ENCODE measurements around the gene FOLR1. TPM values are rescaled to one million over a fixed set of nuclear protein-coding genes. Genes with fewer than 3 reads are reported as not detected.
"Not testable (repeated sequence)": the region's sequence is repeated elsewhere in the genome, so short reads cannot be mapped to it uniquely, and the experiment has no call there.

The FOLR1 gene
- total and polyA plus RNA-seq, 3 experiments from 2014 or later, result not detected

- Mint-ChIP-seq H3K4me3 (no peak overlapping the region), H3K9me3 (no peaks in the 10 kb centered on the region), H3K36me3 (no peaks in the 10 kb centered on the region), H3K4me1 (no peaks in the 10 kb centered on the region), H3K27me3 (peaks cover 0 to under 1% of the 10 kb centered on the region in 2 donors), H3K27ac (peak overlapping the region in 1 of 8 donors; percentile 7)
- ChIA-PET CTCF (interaction anchor here (0.9 kb wide), 1 partner anchor 7 kb away, joined by 3 read pairs; no protein-coding TSS in a partner anchor), POLR2A (no interaction called here)
- Histone ChIP-seq H3K27me3 (ENCODE audit: insufficient read depth, low read length, poor library complexity, severe bottlenecking) (no peaks in the 10 kb centered on the region), H3K36me3 (ENCODE audit: insufficient read depth, low read length) (no peaks in the 10 kb centered on the region), H3K4me3 (ENCODE audit: low read length) (no peak overlapping the region), H3K27ac (ENCODE audit: low read depth, low read length) (no peak overlapping the region), H3K4me1 (ENCODE audit: insufficient read depth, low read length) (no peaks in the 10 kb centered on the region), H3K9me3 (ENCODE audit: low read length) (no peaks in the 10 kb centered on the region)
- no peak for DNase-seq
Observed at GRCh38 chr11:72189455-72190250, 2.3 kb upstream of the FOLR1 start.

DNA sequence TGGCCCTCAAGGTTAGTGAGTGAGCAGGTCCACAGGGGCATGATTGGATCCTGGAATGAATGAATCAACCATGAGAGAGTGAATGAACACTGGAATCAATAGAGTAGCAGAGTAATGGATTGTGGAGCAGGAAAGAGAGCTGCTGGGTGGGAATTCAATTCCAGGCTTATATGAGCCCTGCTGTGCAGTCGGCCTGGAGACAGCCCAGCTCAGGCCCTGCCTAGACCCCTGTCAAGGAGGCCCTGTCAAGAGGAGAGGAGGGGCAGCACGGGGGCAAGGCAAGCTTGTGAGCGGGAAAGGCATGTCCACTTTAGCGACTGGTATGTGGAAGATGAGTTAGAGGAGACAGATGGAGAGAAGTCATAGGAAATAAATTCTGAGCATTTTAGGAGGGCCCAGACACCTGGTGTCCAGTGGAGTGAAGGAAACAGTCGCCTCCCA is 1.3 kb upstream of the FOLR1 start:
- no peaks in the 10 kb centered on the region for H3K9me3 ChIP-seq (ENCODE audit: low read length)
- Mint-ChIP-seq H3K27me3 (peaks cover 1 to 9% of the 10 kb centered on the region in 2 donors), H3K27ac (no peak overlapping the region), H3K4me3 (no peak overlapping the region), H3K36me3 (no peaks in the 10 kb centered on the region), H3K9me3 (no peaks in the 10 kb centered on the region), H3K4me1 (no peaks in the 10 kb centered on the region)
- H3K36me3 ChIP-seq (ENCODE audit: insufficient read depth, low read length), result no peaks in the 10 kb centered on the region
- ChIA-PET POLR2A (no interaction called here), CTCF (no interaction called here)
- no peak overlapping the region for H3K27ac ChIP-seq (ENCODE audit: low read depth, low read length)
- no peak overlapping the region for H3K4me3 ChIP-seq (ENCODE audit: low read length)
- H3K27me3 ChIP-seq (ENCODE audit: insufficient read depth, low read length, poor library complexity, severe bottlenecking), result no peaks in the 10 kb centered on the region
- no peaks in the 10 kb centered on the region for H3K4me1 ChIP-seq (ENCODE audit: insufficient read depth, low read length)
- DNase-seq, result no peak

DNA sequence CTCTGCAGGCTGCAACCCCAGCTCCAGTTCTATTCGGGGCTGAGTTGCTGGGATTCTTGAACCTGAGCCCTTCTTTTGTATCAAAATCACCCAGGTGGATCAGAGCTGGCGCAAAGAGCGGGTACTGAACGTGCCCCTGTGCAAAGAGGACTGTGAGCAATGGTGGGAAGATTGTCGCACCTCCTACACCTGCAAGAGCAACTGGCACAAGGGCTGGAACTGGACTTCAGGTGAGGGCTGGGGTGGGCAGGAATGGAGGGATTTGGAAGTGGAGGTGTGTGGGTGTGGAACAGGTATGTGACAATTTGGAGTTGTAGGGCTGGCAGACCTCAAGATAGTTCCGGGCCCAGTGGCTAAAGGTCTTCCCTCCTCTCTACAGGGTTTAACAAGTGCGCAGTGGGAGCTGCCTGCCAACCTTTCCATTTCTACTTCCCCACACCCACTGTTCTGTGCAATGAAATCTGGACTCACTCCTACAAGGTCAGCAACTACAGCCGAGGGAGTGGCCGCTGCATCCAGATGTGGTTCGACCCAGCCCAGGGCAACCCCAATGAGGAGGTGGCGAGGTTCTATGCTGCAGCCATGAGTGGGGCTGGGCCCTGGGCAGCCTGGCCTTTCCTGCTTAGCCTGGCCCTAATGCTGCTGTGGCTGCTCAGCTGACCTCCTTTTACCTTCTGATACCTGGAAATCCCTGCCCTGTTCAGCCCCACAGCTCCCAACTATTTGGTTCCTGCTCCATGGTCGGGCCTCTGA is 3.8 kb downstream of the FOLR1 start:
- Mint-ChIP-seq H3K36me3 (no peaks in the 10 kb centered on the region), H3K27ac (no peak overlapping the region), H3K9me3 (no peaks in the 10 kb centered on the region), H3K27me3 (peaks cover 1 to 14% of the 10 kb centered on the region in 2 donors), H3K4me3 (no peak overlapping the region), H3K4me1 (no peaks in the 10 kb centered on the region)
- H3K27ac ChIP-seq (ENCODE audit: low read depth, low read length), result no peak overlapping the region
- DNase-seq, result no peak
- ChIA-PET CTCF (interaction anchor here (0.8 kb wide), 1 partner anchor 11 kb away, joined by 3 read pairs; no protein-coding TSS in a partner anchor), POLR2A (no interaction called here)
- no peak overlapping the region for H3K4me3 ChIP-seq (ENCODE audit: low read length)
- H3K9me3 ChIP-seq (ENCODE audit: low read length), result no peaks in the 10 kb centered on the region
- no peaks in the 10 kb centered on the region for H3K36me3 ChIP-seq (ENCODE audit: insufficient read depth, low read length)
- H3K27me3 ChIP-seq (ENCODE audit: insufficient read depth, low read length, poor library complexity, severe bottlenecking), result no peaks in the 10 kb centered on the region
- H3K4me1 ChIP-seq (ENCODE audit: insufficient read depth, low read length), result no peaks in the 10 kb centered on the region

DNA sequence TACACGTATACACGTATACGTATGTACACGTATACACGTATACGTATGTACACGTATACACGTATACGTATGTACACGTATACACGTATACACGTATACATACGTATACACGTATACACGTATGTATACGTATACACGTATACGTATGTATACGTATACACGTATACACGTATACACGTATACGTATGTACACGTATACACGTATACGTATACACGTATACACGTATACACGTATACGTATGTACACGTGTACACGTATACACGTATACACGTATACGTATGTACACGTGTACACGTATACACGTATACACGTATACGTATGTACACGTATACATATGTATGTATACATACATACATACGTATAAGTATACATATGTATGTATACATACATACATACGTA is 9.5 kb downstream of the FOLR1 start:
- H3K4me3 Mint-ChIP-seq; H3K36me3 Mint-ChIP-seq; CTCF ChIA-PET; H3K36me3 ChIP-seq (ENCODE audit: insufficient read depth, low read length); DNase-seq; H3K4me1 ChIP-seq (ENCODE audit: insufficient read depth, low read length); H3K27me3 ChIP-seq (ENCODE audit: insufficient read depth, low read length, poor library complexity, severe bottlenecking); H3K4me3 ChIP-seq (ENCODE audit: low read length); H3K9me3 ChIP-seq (ENCODE audit: low read length); H3K4me1 Mint-ChIP-seq; POLR2A ChIA-PET; H3K27ac ChIP-seq (ENCODE audit: low read depth, low read length); H3K27me3 Mint-ChIP-seq; H3K27ac Mint-ChIP-seq; H3K9me3 Mint-ChIP-seq: not testable (repeated sequence)

DNA sequence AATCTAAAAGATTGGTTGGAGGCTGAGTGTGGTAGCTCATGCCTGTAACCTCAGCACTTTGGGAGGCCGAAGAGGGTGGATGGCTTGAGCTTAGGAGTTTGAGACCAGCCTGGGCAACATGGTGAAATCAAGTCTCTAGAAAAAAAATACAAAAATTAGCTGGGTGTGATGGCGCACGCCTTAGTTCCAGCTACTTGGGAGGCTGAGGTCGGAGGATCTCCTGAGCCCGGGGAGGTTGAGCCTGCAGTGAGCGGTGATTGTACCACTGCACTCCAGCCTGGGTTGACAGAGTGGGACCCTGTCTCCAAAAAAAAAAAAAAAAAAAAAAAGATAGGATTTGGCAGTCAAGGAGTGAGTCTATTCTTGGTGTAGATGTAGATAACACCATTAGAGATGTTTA is 10.6 kb downstream of the FOLR1 start:
- ChIA-PET CTCF (no interaction called here), POLR2A (no interaction called here)
- H3K9me3 Mint-ChIP-seq, result peaks cover 0 to 2% (median 0%) of the 10 kb centered on the region in 5 donors
- peaks cover 0 to 5% of the 10 kb centered on the region in 2 donors for H3K27me3 Mint-ChIP-seq
- H3K9me3 ChIP-seq (ENCODE audit: low read length), result no peaks in the 10 kb centered on the region
- no peaks in the 10 kb centered on the region for H3K4me1 ChIP-seq (ENCODE audit: insufficient read depth, low read length)
- H3K4me1 Mint-ChIP-seq, result no peaks in the 10 kb centered on the region
- no peaks in the 10 kb centered on the region for H3K36me3 Mint-ChIP-seq
- H3K27ac ChIP-seq (ENCODE audit: low read depth, low read length), result no peak overlapping the region
- H3K4me3 Mint-ChIP-seq, result no peak overlapping the region
- H3K4me3 ChIP-seq (ENCODE audit: low read length), result no peak overlapping the region
- no peaks in the 10 kb centered on the region for H3K27me3 ChIP-seq (ENCODE audit: insufficient read depth, low read length, poor library complexity, severe bottlenecking)
- no peak for DNase-seq
- no peak overlapping the region for H3K27ac Mint-ChIP-seq
- no peaks in the 10 kb centered on the region for H3K36me3 ChIP-seq (ENCODE audit: insufficient read depth, low read length)

GRCh38 chr11:72203163-72203562 is 11.2 kb downstream of the FOLR1 start:
- POLR2A ChIA-PET, result no interaction called here
- peaks cover 0 to 3% (median 0%) of the 10 kb centered on the region in 5 donors for H3K9me3 Mint-ChIP-seq

GRCh38 chr11:72204886-72205285 is 12.9 kb downstream of the FOLR1 start:
- Mint-ChIP-seq H3K4me1 (no peaks in the 10 kb centered on the region), H3K27ac (no peak overlapping the region), H3K4me3 (no peak overlapping the region), H3K9me3 (peaks cover 12 to 18% (median 15%) of the 10 kb centered on the region in 5 donors), H3K27me3 (peaks cover 13 to 19% of the 10 kb centered on the region in 2 donors), H3K36me3 (peaks cover 1 to 15% (median 6%) of the 10 kb centered on the region in 3 donors)
- DNase-seq, result no peak
- Histone ChIP-seq H3K4me1 (ENCODE audit: insufficient read depth, low read length) (no peaks in the 10 kb centered on the region), H3K4me3 (ENCODE audit: low read length) (no peak overlapping the region), H3K36me3 (ENCODE audit: insufficient read depth, low read length) (no peaks in the 10 kb centered on the region), H3K27me3 (ENCODE audit: insufficient read depth, low read length, poor library complexity, severe bottlenecking) (no peaks in the 10 kb centered on the region), H3K9me3 (ENCODE audit: low read length) (no peaks in the 10 kb centered on the region), H3K27ac (ENCODE audit: low read depth, low read length) (no peak overlapping the region)
- ChIA-PET POLR2A (no interaction called here), CTCF (no interaction called here)

More at GRCh38 chr11:72203163-72203562, 11.2 kb downstream of the FOLR1 start:
- Histone ChIP-seq H3K27ac (ENCODE audit: low read depth, low read length) (no peak overlapping the region), H3K9me3 (ENCODE audit: low read length) (no peaks in the 10 kb centered on the region), H3K27me3 (ENCODE audit: insufficient read depth, low read length, poor library complexity, severe bottlenecking) (no peaks in the 10 kb centered on the region), H3K4me3 (ENCODE audit: low read length) (no peak overlapping the region), H3K4me1 (ENCODE audit: insufficient read depth, low read length) (no peaks in the 10 kb centered on the region), H3K36me3 (ENCODE audit: insufficient read depth, low read length) (no peaks in the 10 kb centered on the region)
- Mint-ChIP-seq H3K36me3 (no peaks in the 10 kb centered on the region), H3K4me1 (no peaks in the 10 kb centered on the region), H3K4me3 (no peak overlapping the region), H3K27me3 (peaks cover 2 to 5% of the 10 kb centered on the region in 2 donors), H3K27ac (peak overlapping the region in 1 of 8 donors; percentile 24)
- CTCF ChIA-PET, result no interaction called here
- no peak for DNase-seq

- peaks cover 21 to 31% of the 10 kb centered on the region in 2 donors for H3K27me3 Mint-ChIP-seq
- H3K36me3 ChIP-seq (ENCODE audit: insufficient read depth, low read length); H3K27me3 ChIP-seq (ENCODE audit: insufficient read depth, low read length, poor library complexity, severe bottlenecking); POLR2A ChIA-PET; DNase-seq; H3K4me1 Mint-ChIP-seq; H3K27ac Mint-ChIP-seq; H3K4me1 ChIP-seq (ENCODE audit: insufficient read depth, low read length); H3K27ac ChIP-seq (ENCODE audit: low read depth, low read length); H3K9me3 ChIP-seq (ENCODE audit: low read length); H3K4me3 ChIP-seq (ENCODE audit: low read length): not testable (repeated sequence)
- CTCF ChIA-PET, result interaction anchor here (1.2 kb wide), 1 partner anchor 10 kb away, joined by 3 read pairs; no protein-coding TSS in a partner anchor
- H3K9me3 Mint-ChIP-seq, result peaks cover 18 to 28% (median 20%) of the 10 kb centered on the region in 5 donors
- H3K36me3 Mint-ChIP-seq, result peaks cover 1 to 21% (median 8%) of the 10 kb centered on the region in 3 donors
- H3K4me3 Mint-ChIP-seq, result peak overlapping the region in 1 of 7 donors; percentile 62
Observed at GRCh38 chr11:72206794-72207193, 14.9 kb downstream of the FOLR1 start.

Measured in CD8-positive, alpha-beta memory T cell (primary cell).